Effector memory CD8-positive, alpha-beta T cell (primary cell): ENCODE results near the gene PDSS1.

Experiments
- ATAC-seq: fragments of 150-1000 bp; cut with Tn5 transposase; replicated peaks from 2 replicates; pipeline ENCODE4 v1.10.0; 2021; ENCODE audit warnings: mild to moderate bottlenecking, moderate library complexity
- DNase-seq, 3 experiments: peaks; one replicate each; pipeline ENCODE4 v3.0.0; 2021
- H3K27ac Mint-ChIP-seq, 2 donors: one replicate each; pipeline ENCODE4 v1.8.0; 2022; ENCODE audit warnings: mild to moderate bottlenecking in 2 of 2, mixed read lengths in 2 of 2, moderate library complexity in 2 of 2
- H3K27me3 Mint-ChIP-seq, 2 donors: one replicate each; pipeline ENCODE4 v1.8.0; 2022; ENCODE audit warnings: mixed read lengths in 2 of 2
- H3K36me3 Mint-ChIP-seq: one replicate; pipeline ENCODE4 v1.8.0; 2022; ENCODE audit warnings: mild to moderate bottlenecking, moderate library complexity, mixed read lengths; ENCODE audit not compliant: insufficient read depth
- H3K4me1 Mint-ChIP-seq, 2 donors: one replicate each; pipeline ENCODE4 v1.8.0; 2022; ENCODE audit warnings: low read depth in 2 of 2, mixed read lengths in 2 of 2
- H3K4me3 Mint-ChIP-seq, 2 donors: one replicate each; pipeline ENCODE4 v1.8.0; 2022; ENCODE audit warnings: mild to moderate bottlenecking in 2 of 2, mixed read lengths in 2 of 2, moderate library complexity in 2 of 2
- H3K9me3 Mint-ChIP-seq, 2 donors: one replicate each; pipeline ENCODE4 v1.8.0; 2022; ENCODE audit warnings: mixed read lengths in 2 of 2

PDSS1 gene

DNA sequence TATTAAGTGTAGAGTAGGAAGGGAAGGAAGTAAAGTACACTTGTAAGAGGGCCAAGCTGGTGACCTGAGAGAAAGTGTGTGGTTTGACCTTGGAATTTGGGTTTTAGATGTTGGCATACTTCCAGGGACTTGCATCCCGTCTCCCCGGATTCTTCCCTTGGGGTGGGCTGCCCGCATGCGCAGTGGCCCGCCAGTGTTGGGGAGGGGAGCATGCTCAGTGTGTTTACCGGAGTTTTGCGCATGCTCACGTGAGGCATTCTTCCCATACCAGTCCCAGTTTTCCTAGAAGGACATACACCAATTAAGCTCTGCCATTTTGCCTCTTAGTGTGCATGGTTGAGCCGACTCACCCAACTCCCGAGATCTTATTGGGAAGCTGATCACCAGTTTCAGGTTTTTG is 9.4 kb downstream of the PDSS1 start:
- no peak overlapping the region for H3K4me3 Mint-ChIP-seq
- DNase-seq (no peak), ATAC-seq (no peak)
- peaks cover 10 to 16% of the 10 kb centered on the region in 2 donors for H3K4me1 Mint-ChIP-seq
- peaks cover 11% of the 10 kb centered on the region for H3K36me3 Mint-ChIP-seq
- H3K27ac Mint-ChIP-seq: peak overlapping the region in 1 of 2 donors; percentile 35
- H3K27me3 Mint-ChIP-seq: no peaks in the 10 kb centered on the region
- H3K9me3 Mint-ChIP-seq: no peaks in the 10 kb centered on the region

DNA sequence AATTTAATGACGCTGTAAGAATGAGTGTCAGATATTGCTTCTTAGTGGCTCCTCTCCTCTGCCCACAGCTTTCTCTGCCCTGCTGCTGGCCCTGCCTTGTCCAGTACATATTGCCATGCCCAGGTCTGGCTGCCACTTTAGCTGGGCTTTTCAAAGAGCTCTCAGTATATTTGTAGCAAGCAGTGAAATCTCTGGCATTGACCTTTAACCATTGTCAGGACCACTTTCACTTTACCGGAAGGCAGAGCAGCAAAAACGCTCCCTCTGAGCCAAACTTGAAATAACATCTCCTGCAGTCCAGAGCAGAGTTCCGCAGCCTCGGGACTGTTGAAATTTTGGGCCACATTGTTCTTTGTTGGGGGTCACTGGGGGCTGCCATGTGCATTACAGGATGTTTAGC is 13.8 kb downstream of the PDSS1 start:
- Mint-ChIP-seq H3K27ac (no peak overlapping the region), H3K36me3 (peaks cover 8% of the 10 kb centered on the region), H3K9me3 (no peaks in the 10 kb centered on the region), H3K4me1 (peaks cover 4 to 10% of the 10 kb centered on the region in 2 donors), H3K27me3 (no peaks in the 10 kb centered on the region), H3K4me3 (no peak overlapping the region)
- DNase-seq: no peak
- no peak for ATAC-seq

DNA sequence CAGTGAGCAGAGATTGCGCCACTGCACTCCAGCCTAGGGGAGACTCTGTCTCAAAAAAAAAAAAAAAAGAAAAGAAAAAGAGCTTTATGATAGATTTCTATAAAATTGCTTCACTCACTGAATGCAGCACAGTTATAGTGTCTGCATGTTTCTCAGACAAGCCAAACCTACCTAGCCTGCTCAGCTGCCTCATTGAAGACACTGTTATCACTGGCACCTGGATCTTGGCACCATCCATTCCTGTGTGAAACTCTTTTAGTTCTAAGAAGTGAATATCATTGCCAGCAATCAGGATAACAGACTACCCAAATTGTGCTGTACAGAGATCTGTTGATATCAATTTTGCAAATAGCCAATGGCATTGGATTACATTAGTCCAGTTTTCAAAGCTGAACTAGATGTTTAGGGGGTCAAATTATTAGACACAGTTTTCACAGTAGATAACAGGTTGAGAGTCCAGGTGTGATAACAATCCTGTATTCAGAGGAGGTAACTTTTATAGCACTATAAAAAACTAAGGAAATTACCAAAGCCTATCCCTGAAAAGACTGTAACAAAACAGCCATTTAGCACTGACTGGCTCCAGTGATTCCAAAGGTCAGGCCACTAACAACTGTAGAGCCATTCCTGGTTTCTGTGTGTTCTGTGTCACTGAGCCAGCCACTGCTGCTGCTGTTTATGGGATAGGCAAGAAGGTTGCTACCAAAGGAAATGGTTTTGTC is 17.1 kb downstream of the PDSS1 start:
- Mint-ChIP-seq H3K9me3 (no peaks in the 10 kb centered on the region), H3K27ac (peak overlapping the region in 1 of 2 donors; percentile 23), H3K4me1 (no peaks in the 10 kb centered on the region), H3K4me3 (no peak overlapping the region), H3K36me3 (peaks cover 13% of the 10 kb centered on the region), H3K27me3 (no peaks in the 10 kb centered on the region)
- DNase-seq (no peak), ATAC-seq (no peak)

DNA sequence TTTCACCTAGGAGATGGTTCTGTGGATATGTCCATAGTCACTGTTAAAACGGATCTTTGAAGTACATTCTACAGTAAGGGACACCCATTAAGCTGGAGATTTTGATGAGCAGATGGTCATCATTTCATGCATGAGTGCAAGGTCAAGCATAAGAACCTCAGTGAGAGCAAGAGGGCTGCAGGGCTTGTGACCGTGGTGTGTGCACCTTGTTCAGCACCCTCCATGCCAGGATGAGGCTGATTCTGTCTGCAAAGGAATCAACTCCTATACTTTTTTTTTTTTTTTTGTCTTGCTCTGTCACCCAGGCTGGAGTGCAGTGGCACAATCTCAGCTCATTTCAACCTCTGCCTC is 17.6 kb downstream of the PDSS1 start:
- H3K27ac Mint-ChIP-seq: peak overlapping the region in 1 of 2 donors; percentile 23
- H3K36me3 Mint-ChIP-seq: peaks cover 13% of the 10 kb centered on the region
- H3K27me3 Mint-ChIP-seq: no peaks in the 10 kb centered on the region
- DNase-seq (no peak), ATAC-seq (no peak)
- H3K4me3 Mint-ChIP-seq: no peak overlapping the region
- H3K9me3 Mint-ChIP-seq: no peaks in the 10 kb centered on the region
- H3K4me1 Mint-ChIP-seq: peaks cover 0 to 5% of the 10 kb centered on the region in 2 donors

DNA sequence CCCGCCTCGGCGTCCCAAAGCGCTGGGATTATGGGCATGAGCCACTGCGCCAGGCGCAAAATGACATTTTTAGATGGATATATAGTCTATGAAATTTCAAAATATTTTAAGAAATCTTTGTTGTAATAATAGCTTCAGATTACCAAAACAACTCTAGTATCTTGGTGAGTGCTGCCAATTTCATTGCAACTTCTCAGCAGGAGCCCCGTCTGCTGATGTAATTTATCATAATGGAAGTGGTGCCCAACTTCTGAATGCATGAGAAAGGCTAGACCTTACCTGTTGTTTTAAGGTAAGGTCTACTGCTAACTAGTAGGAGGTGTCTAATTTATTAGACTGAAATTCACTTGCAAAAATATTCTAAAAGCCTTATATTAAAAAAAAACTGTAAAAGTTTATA is 20.0 kb downstream of the PDSS1 start:
- ATAC-seq: no peak
- H3K36me3 Mint-ChIP-seq: peaks cover 12% of the 10 kb centered on the region
- H3K4me3 Mint-ChIP-seq: no peak overlapping the region
- H3K27me3 Mint-ChIP-seq: no peaks in the 10 kb centered on the region
- no peaks in the 10 kb centered on the region for H3K9me3 Mint-ChIP-seq
- DNase-seq: no peak
- H3K4me1 Mint-ChIP-seq: peaks cover 8 to 19% of the 10 kb centered on the region in 2 donors
- H3K27ac Mint-ChIP-seq: no peak overlapping the region

DNA sequence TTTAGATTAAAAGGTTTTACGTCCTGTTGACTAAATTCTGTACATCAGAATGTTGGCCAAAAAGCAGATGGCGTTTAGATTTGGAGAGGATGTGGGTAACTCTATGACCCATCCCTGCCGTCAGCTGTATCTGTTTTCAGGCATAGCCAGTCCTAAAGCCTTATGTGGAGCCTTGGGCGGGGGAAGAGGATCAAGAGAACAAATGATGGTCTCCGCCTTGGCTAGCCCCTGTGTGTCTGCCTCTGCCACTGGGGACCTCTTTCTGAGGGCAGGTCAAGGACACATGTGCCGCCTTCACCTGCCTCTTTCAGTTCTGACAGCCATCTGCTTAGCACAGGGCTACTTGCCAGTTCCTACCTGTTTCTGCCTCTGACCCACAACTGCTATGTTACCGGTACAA is 24.1 kb downstream of the PDSS1 start:
- Mint-ChIP-seq H3K4me1 (peaks cover 11 to 23% of the 10 kb centered on the region in 2 donors), H3K4me3 (peak overlapping the region; percentile 65 to 75), H3K36me3 (peaks cover 13% of the 10 kb centered on the region), H3K27ac (peak overlapping the region; percentile 95 to 96), H3K9me3 (no peaks in the 10 kb centered on the region), H3K27me3 (no peaks in the 10 kb centered on the region)
- ATAC-seq (peak; percentile 98), DNase-seq (peak; percentile 56 to 66 (median 63))

DNA sequence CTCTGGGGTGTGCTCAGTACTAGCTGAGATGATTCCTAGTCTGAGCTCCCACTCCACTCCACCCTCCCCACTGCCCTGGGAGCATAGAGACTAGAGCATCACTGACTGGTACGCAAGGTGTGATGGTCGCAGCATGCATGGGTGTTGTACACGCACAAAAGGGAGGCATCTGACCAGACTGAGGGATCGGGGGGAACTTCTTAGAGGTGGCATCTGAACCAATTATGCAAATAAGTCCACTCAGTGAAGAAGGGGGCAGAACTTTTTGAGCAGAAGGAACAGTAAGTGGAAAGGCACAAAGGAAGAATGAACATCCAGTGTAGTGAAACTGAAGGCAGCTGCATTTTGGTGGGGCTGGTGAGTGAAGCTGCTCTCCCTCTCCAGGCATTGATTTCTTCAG is 25.5 kb downstream of the PDSS1 start:
- Mint-ChIP-seq H3K36me3 (peaks cover 15% of the 10 kb centered on the region), H3K27ac (peak overlapping the region; percentile 5 to 53), H3K4me1 (peaks cover 11 to 23% of the 10 kb centered on the region in 2 donors), H3K4me3 (no peak overlapping the region), H3K9me3 (no peaks in the 10 kb centered on the region), H3K27me3 (no peaks in the 10 kb centered on the region)
- DNase-seq: no peak
- ATAC-seq: no peak

DNA sequence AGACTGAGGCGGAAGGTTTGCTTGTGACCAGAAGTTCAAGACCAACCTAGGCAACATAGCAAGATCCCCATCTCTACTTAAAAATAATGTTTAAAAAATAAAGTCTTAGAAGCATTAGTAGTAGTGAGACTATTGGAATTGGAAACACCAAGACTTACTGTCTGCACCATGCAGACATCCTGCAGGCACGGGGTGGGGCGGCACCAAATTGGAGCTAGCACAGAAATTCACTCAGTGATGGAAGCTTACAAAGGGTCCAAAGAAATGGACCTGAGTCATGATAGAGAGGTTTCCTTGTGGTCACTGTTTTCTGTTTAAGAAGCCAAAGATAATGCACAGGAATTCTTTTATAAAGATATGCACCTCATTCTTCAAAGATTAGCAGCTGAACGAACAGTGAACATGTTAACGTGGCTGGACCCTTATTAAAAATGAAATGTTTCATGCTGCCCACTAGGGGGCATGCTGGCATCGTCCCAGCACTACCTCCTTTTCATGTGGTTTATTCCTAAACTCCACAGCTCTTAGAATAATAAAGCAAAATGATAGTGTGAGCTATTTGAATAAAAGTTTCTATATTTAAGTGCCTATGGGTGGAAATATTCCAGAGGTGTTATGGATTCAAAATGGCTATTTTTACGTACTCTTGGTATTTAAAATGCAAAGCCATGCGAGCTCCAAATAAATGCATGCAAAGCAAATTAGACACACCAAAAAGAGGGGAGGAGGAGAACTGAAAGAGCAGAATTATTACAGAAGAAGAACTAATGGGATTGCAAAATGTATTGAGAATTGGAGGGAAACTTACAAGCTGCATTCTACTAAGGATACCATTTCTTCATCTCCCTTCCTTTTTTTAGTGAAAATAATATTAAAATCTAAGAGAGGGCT is 28.6 kb downstream of the PDSS1 start:
- no peak for ATAC-seq
- Mint-ChIP-seq H3K9me3 (no peaks in the 10 kb centered on the region), H3K36me3 (peaks cover 14% of the 10 kb centered on the region), H3K27ac (peak overlapping the region in 1 of 2 donors; percentile 41), H3K27me3 (no peaks in the 10 kb centered on the region), H3K4me3 (no peak overlapping the region), H3K4me1 (peaks cover 11 to 13% of the 10 kb centered on the region in 2 donors)
- DNase-seq: peak; percentile 20 to 24 (median 20)

DNA sequence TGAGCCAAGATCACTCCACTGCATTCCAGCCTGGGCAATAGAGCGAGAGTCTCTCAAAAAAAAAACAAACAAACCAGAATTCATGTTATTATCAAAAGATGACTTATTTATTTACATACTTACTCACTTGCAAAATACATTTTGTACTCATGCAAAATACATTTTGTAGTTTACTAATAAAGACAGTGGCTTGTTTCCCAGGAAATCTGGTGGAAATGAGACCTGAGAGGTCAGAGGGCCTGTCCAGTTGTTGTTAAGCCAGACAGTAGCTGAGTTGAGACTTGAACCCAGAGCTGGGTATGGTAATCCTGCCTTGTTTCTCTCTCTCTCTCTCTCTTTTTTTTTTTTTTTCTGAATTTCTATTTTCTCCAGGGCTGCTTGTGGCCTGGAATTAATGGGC is 29.5 kb downstream of the PDSS1 start:
- no peak for ATAC-seq

DNA sequence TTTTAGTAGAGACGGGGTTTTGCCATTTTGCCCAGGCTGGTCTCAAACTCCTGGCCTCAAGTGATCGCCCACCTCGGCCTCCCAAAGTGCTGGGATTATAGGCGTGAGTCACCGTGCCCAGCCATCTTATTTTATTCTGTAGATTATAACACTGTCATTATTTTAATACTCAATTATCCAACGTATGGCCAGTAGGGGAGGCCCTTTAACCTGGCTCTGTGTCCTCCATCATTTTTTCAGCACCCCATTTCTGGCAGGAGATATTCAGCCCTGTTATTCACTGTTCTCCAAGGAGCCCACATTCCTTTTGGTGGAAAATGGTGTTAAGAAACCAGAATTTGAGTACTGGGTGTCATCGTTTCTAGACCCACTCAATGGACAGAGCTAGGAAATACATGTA is 31.5 kb downstream of the PDSS1 start:
- Mint-ChIP-seq H3K27ac (no peak overlapping the region), H3K27me3 (no peaks in the 10 kb centered on the region), H3K4me1 (peaks cover 3 to 4% of the 10 kb centered on the region in 2 donors), H3K9me3 (no peaks in the 10 kb centered on the region), H3K36me3 (peaks cover 20% of the 10 kb centered on the region), H3K4me3 (no peak overlapping the region)
- ATAC-seq (no peak), DNase-seq (no peak)

More for the DNA sequence above, 29.5 kb downstream of the PDSS1 start:
- DNase-seq: no peak
- peaks cover 11% of the 10 kb centered on the region for H3K36me3 Mint-ChIP-seq
- H3K9me3 Mint-ChIP-seq: no peaks in the 10 kb centered on the region
- H3K27me3 Mint-ChIP-seq: no peaks in the 10 kb centered on the region
- H3K27ac Mint-ChIP-seq: no peak overlapping the region
- no peak overlapping the region for H3K4me3 Mint-ChIP-seq
- H3K4me1 Mint-ChIP-seq: peaks cover 4% of the 10 kb centered on the region in 2 donors

DNA sequence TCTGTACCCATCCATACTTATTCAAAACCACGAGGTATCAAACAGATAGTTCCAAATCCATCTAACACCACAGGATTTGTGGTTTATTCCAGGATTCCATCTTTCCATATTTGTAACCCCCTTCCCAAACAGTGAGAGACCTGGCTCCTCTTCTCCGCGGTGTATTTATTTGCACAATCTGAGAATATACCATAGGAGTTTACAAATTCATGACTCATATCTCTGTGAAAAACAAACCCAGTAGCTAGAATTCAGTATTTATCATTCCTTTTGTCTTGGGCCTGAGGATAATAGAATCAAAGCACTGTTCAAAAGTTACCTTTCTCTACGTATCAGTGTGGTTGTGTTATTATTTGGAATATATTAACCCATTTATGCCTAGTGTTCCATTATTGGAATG is 31.9 kb downstream of the PDSS1 start:
- ATAC-seq: no peak
- H3K27me3 Mint-ChIP-seq: no peaks in the 10 kb centered on the region
- DNase-seq: no peak
- peaks cover 3 to 4% of the 10 kb centered on the region in 2 donors for H3K4me1 Mint-ChIP-seq
- peaks cover 19% of the 10 kb centered on the region for H3K36me3 Mint-ChIP-seq
- no peak overlapping the region for H3K4me3 Mint-ChIP-seq
- no peaks in the 10 kb centered on the region for H3K9me3 Mint-ChIP-seq
- no peak overlapping the region for H3K27ac Mint-ChIP-seq

DNA sequence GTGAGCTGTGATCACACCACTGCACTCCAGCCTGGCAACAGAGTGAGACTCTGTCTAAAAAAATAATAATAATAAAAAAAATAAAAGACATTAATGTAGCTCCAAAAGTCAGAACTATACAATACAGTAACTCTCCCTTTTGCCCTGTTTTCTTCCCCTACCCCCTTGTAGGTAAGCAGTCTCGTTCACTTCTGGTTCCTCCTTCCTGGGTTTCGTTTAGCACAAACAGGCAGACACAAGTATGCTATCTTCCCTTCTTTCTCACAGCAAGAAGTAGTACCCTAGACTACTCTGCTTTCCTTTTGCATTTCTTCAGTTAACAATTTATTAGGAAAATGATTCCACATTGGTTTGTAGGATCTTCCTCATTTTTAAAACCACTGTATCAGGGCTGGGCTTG is 33.1 kb downstream of the PDSS1 start:
- Mint-ChIP-seq H3K27ac (peak overlapping the region in 1 of 2 donors; percentile 28), H3K36me3 (peaks cover 15% of the 10 kb centered on the region), H3K4me1 (peaks cover 3 to 4% of the 10 kb centered on the region in 2 donors), H3K4me3 (no peak overlapping the region), H3K9me3 (no peaks in the 10 kb centered on the region), H3K27me3 (no peaks in the 10 kb centered on the region)
- ATAC-seq (no peak), DNase-seq (no peak)

DNA sequence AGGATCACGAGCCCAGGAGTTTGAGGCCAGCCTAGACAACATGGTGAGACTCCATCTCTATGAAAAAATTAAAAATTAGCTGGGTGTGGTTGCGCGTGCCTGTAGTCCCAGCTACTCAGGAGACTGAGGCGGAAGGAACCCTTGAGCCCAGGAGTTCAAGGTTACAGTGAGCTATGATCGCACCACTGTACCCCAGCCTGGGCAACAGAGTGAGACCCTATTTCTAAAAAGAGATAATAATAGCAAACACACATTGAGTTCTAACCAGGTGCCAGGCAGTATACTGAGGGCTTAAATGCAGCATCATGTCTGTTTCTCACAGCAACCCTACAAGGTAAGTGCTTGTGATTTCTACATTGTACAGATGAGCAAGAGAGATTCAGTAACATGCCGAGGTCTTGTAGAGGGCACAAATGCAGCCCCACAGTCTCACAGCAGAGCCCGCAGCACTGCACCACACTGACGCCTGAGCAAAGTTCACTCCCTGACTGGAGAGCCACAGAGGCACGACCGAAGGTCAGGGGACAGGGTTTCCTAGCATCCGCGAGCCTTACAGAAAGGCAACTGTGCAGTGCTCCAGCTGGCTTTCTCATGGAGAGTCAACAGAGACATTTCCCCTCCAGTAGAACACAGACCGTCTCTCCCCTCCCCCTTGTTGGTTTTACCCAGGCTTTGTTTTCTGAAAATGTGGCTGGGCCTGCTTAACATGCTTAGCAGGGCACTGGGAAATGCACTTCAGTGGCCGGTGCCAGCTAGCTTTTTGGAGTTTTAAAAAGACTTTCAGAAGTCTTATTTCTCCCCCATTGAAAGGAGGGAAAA is 36.5 kb downstream of the PDSS1 start:
- no peak for DNase-seq
- H3K4me1 Mint-ChIP-seq: peaks cover under 1 to 1% of the 10 kb centered on the region in 2 donors
- no peak overlapping the region for H3K4me3 Mint-ChIP-seq
- H3K9me3 Mint-ChIP-seq: no peaks in the 10 kb centered on the region
- peaks cover 13% of the 10 kb centered on the region for H3K36me3 Mint-ChIP-seq
- H3K27me3 Mint-ChIP-seq: no peaks in the 10 kb centered on the region
- no peak for ATAC-seq
- H3K27ac Mint-ChIP-seq: peak overlapping the region in 1 of 2 donors; percentile 49
